ENCODE measurements around the gene MAP1LC3B2. TPM values are rescaled to one million over a fixed set of nuclear protein-coding genes. Genes with fewer than 3 reads are reported as not detected.

Gene MAP1LC3B2
- total RNA-seq, 1 donor from 2014 or later, result 4.4 TPM

- ATAC-seq (no peak), DNase-seq (ENCODE audit: low spot score) (no peak)
- intact Hi-C loops (cut with DNase I), result no loop called here
Measured at GRCh38 chr12:116589581-116589980, 30.4 kb downstream of the MAP1LC3B2 start.

GRCh38 chr12:116590561-116590960 is 31.4 kb downstream of the MAP1LC3B2 start:
- intact Hi-C loops (cut with DNase I), result no loop called here
- DNase-seq (ENCODE audit: low spot score), result no peak

GRCh38 chr12:116591855-116592637 is 32.9 kb downstream of the MAP1LC3B2 start:
- ATAC-seq (peak; percentile 73), DNase-seq (ENCODE audit: low spot score) (no peak)
- intact Hi-C loops (cut with DNase I), result no loop called here

More at GRCh38 chr12:116590561-116590960, 31.4 kb downstream of the MAP1LC3B2 start:
- ATAC-seq, result no peak

- intact Hi-C loops (cut with DNase I), result no loop called here
- no peak for DNase-seq (ENCODE audit: low spot score)
- peak; percentile 46 for ATAC-seq
Measured at GRCh38 chr12:116592731-116593130, 33.5 kb downstream of the MAP1LC3B2 start.

- DNase-seq (ENCODE audit: low spot score), result no peak
Measured at GRCh38 chr12:116594325-116595038, 35.3 kb downstream of the MAP1LC3B2 start.

GRCh38 chr12:116595186-116595585 is 36.0 kb downstream of the MAP1LC3B2 start:
- ATAC-seq (peak; percentile 58), DNase-seq (ENCODE audit: low spot score) (no peak)
- intact Hi-C loops (cut with DNase I), result no loop called here

More at GRCh38 chr12:116594325-116595038, 35.3 kb downstream of the MAP1LC3B2 start:
- intact Hi-C loops (cut with DNase I), result no loop called here
- no peak for ATAC-seq

GRCh38 chr12:116595672-116596071 is 36.5 kb downstream of the MAP1LC3B2 start:
- intact Hi-C loops (cut with DNase I), result no loop called here
- ATAC-seq (no peak), DNase-seq (ENCODE audit: low spot score) (no peak)

GRCh38 chr12:116597886-116598285 is 38.7 kb downstream of the MAP1LC3B2 start:
- no peak for DNase-seq (ENCODE audit: low spot score)
- no peak for ATAC-seq
- intact Hi-C loops (cut with DNase I), result no loop called here

GRCh38 chr12:116598311-116599284 is 39.4 kb downstream of the MAP1LC3B2 start:
- intact Hi-C loops (cut with DNase I), result no loop called here
- ATAC-seq, result peak; percentile 33
- DNase-seq (ENCODE audit: low spot score), result no peak

GRCh38 chr12:116599285-116600136 is 40.3 kb downstream of the MAP1LC3B2 start:
- intact Hi-C loops (cut with DNase I), result loop anchor here (10.0 kb wide), 2 partner anchors 325 to 605 kb away; partner anchors contain the start of gene MED13L
- DNase-seq (ENCODE audit: low spot score), result peak; percentile 90
- ATAC-seq, result peak; percentile 89

GRCh38 chr12:116600959-116601918 is 42.1 kb downstream of the MAP1LC3B2 start:
- DNase-seq (ENCODE audit: low spot score) (no peak), ATAC-seq (no peak)
- intact Hi-C loops (cut with DNase I), result loop anchor here (10.0 kb wide), 2 partner anchors 326 to 606 kb away; partner anchors contain the start of gene MED13L

- no peak for DNase-seq (ENCODE audit: low spot score)
- no peak for ATAC-seq
- intact Hi-C loops (cut with DNase I), result loop anchor here (10.0 kb wide), 2 partner anchors 327 to 607 kb away; partner anchors contain the start of gene MED13L
Measured at GRCh38 chr12:116601933-116602810, 43.0 kb downstream of the MAP1LC3B2 start.

GRCh38 chr12:116603546-116604177 is 44.5 kb downstream of the MAP1LC3B2 start:
- intact Hi-C loops (cut with DNase I), result loop anchor here (10.0 kb wide), 2 partner anchors 329 to 609 kb away; partner anchors contain the start of gene MED13L
- ATAC-seq (no peak), DNase-seq (ENCODE audit: low spot score) (no peak)

GRCh38 chr12:116604178-116604895 is 45.2 kb downstream of the MAP1LC3B2 start:
- peak; percentile 78 for ATAC-seq
- intact Hi-C loops (cut with DNase I), result loop anchor here (10.0 kb wide), 2 partner anchors 330 to 610 kb away; partner anchors contain the start of gene MED13L

More at GRCh38 chr12:116604178-116604895, 45.2 kb downstream of the MAP1LC3B2 start:
- DNase-seq (ENCODE audit: low spot score), result no peak

Measured in sciatic nerve (tissue), 2 donors.